Esophagus (tissue), 2 donors: Measurements from ENCODE around the gene EIF1. TPM values are rescaled to one million over a fixed set of nuclear protein-coding genes. Genes with fewer than 3 reads are reported as not detected.

Experiments used
- H3K27ac ChIP-seq, 2 donors: one replicate each; pipeline ENCODE4 v1.5.1; 2013; ENCODE audit warnings: low read depth in 2 of 2, mild to moderate bottlenecking in 2 of 2, inconsistent platforms in 1 of 2, low read length in 1 of 2, moderate library complexity in 1 of 2
- H3K27me3 ChIP-seq, 2 donors: one replicate each; pipeline ENCODE4 v1.6.1; 2013; ENCODE audit warnings: low read length in 2 of 2, control low read depth in 1 of 2, mild to moderate bottlenecking in 1 of 2; ENCODE audit not compliant: insufficient read depth in 2 of 2, control insufficient read depth in 1 of 2
- H3K36me3 ChIP-seq, 2 donors: one replicate each; pipeline ENCODE4 v1.6.1; 2013; ENCODE audit warnings: low read length in 1 of 2; ENCODE audit not compliant: control insufficient read depth in 2 of 2, insufficient read depth in 2 of 2
- H3K4me1 ChIP-seq, 2 donors: one replicate each; pipeline ENCODE4 v1.6.1; 2013; ENCODE audit warnings: low read length in 1 of 2; ENCODE audit not compliant: control insufficient read depth in 2 of 2, insufficient read depth in 2 of 2
- H3K4me3 ChIP-seq, 2 donors: one replicate each; pipeline ENCODE4 v1.5.1; 2013; ENCODE audit warnings: low read length in 2 of 2, mild to moderate bottlenecking in 2 of 2, low read depth in 1 of 2, moderate library complexity in 1 of 2
- H3K9me3 ChIP-seq, 2 donors: one replicate each; pipeline ENCODE4 v1.6.1; 2013; ENCODE audit warnings: mild to moderate bottlenecking in 2 of 2, low read depth in 1 of 2, low read length in 1 of 2, moderate library complexity in 1 of 2; ENCODE audit not compliant: control insufficient read depth in 2 of 2, insufficient read depth in 1 of 2
- WGBS, 2 donors: extraction: QIAGEN DNeasy Blood & Tissue Kit; methylation state at CpG; one replicate each; pipeline ENCODE4 v1.1.7; 2013; 5-methylcytosine and 5-hydroxymethylcytosine counted together
- polyA plus RNA-seq, 2 donors: library from polyadenylated mRNA; stranded (reverse); fragments of 200-250 nt; gene quantifications; one replicate each; pipeline ENCODE4 v1.2.3, GENCODE V29; 2013
- donor health status: healthy with polysubstance abuse.
- donor health status: Bipolar disorder and iron deficiency.

Gene EIF1
- polyA plus RNA-seq, 2 donors: 342 to 553 TPM

DNA sequence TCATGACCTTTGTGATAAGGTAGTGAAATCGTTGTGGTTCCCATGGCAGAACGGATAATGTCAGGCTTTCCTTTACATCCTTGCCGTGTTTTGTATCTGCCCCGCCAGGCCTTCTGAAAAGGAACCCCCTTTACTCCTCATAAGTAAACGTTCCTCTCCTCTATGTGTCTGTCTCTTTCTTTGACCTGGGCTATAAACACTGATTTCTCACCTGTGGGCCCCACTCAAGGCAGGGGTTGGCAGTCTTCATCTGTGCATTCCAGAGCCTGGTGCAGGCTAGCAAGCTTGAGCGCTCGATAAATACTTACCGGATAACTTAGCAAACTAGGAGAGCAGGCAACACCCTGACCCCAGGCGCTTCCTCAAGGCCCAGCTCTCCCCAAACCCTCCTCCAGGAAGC lies 53.0 kb downstream of the EIF1 start:
- H3K36me3 ChIP-seq: no peaks in the 10 kb centered on the region
- 67 to 72% methylated on average over 9 of the region's 9 CpGs for WGBS, 2 donors
- H3K27me3 ChIP-seq: no peaks in the 10 kb centered on the region
- H3K27ac ChIP-seq: no peak overlapping the region
- H3K9me3 ChIP-seq: no peaks in the 10 kb centered on the region
- H3K4me1 ChIP-seq: no peaks in the 10 kb centered on the region
- H3K4me3 ChIP-seq: no peak overlapping the region

Other genes starting within 250 kb of the EIF1 start
- under 1 TPM in 1 of 2 donors, not detected in 1; 0.02 TPM for gene KRT38, start 247.9 kb upstream of the EIF1 start, polyA plus RNA-seq
- 1 to 10 TPM; 1.9 to 8.5 TPM for gene KRT32, start 221.5 kb upstream of the EIF1 start, polyA plus RNA-seq
- not detected for gene KRT35, start 207.7 kb upstream of the EIF1 start, polyA plus RNA-seq
- under 1 TPM; 0.07 to 0.10 TPM for gene KRT36, start 199.0 kb upstream of the EIF1 start, polyA plus RNA-seq
- gene KRT13, start 183.3 kb upstream of the EIF1 start, polyA plus RNA-seq: over 10,000 TPM; 46,015 to 60,858 TPM
- gene KRT15, start 170.0 kb upstream of the EIF1 start, polyA plus RNA-seq: 1,000 to 10,000 TPM; 1,457 to 2,808 TPM
- 1,000 to 10,000 TPM in 1 of 2 donors, 100 to 1,000 TPM in 1; 506 to 1,087 TPM for gene KRT19, start 160.6 kb upstream of the EIF1 start, polyA plus RNA-seq
- gene KRT9, start 116.8 kb upstream of the EIF1 start, polyA plus RNA-seq: under 1 TPM; 0.12 to 0.24 TPM
- 1,000 to 10,000 TPM in 1 of 2 donors, 100 to 1,000 TPM in 1; 516 to 1,961 TPM for gene KRT14, start 102.0 kb upstream of the EIF1 start, polyA plus RNA-seq
- 100 to 1,000 TPM; 413 to 534 TPM for gene KRT16, start 76.1 kb upstream of the EIF1 start, polyA plus RNA-seq
- 100 to 1,000 TPM in 1 of 2 donors, 10 to 100 TPM in 1; 92.9 to 191 TPM for gene KRT17, start 64.3 kb upstream of the EIF1 start, polyA plus RNA-seq
- gene GAST, start 23.4 kb downstream of the EIF1 start, polyA plus RNA-seq: not detected
- 1 to 10 TPM in 1 of 2 donors, under 1 TPM in 1; 0.35 to 1.4 TPM for gene HAP1, start 45.8 kb downstream of the EIF1 start, polyA plus RNA-seq
- gene JUP, start 97.8 kb downstream of the EIF1 start, polyA plus RNA-seq: 100 to 1,000 TPM; 445 to 752 TPM
- gene P3H4, start 123.1 kb downstream of the EIF1 start, polyA plus RNA-seq: 1 to 10 TPM; 1.7 TPM
- gene FKBP10, start 124.1 kb downstream of the EIF1 start, polyA plus RNA-seq: 1 to 10 TPM; 5.8 to 5.9 TPM
- gene NT5C3B, start 147.3 kb downstream of the EIF1 start, polyA plus RNA-seq: 10 to 100 TPM; 35.9 to 36.0 TPM
- under 1 TPM; 0.22 to 0.39 TPM for gene KLHL10, start 148.9 kb downstream of the EIF1 start, polyA plus RNA-seq
- gene KLHL11, start 176.5 kb downstream of the EIF1 start, polyA plus RNA-seq: under 1 TPM; 0.59 to 0.74 TPM
- gene ACLY, start 230.1 kb downstream of the EIF1 start, polyA plus RNA-seq: 10 to 100 TPM; 16.4 to 27.1 TPM
- gene ODAD4, start 241.7 kb downstream of the EIF1 start, polyA plus RNA-seq: under 1 TPM; 0.18 to 0.31 TPM